MM.1S (cell line): Measurements from ENCODE around the gene DMRTB1.

ENCODE experiments used
- CTCF ChIP-seq: fragments of 300-600 bp; sonication (generic); IDR thresholded peaks from 2 replicates; pipeline ENCODE4 v1.5.1; 2016; ENCODE audit warnings: antibody characterized with exemption, low read length, mixed read lengths
- EZH2 ChIP-seq: fragments of 300-600 bp; sonication (generic); optimal IDR thresholded peaks from 2 replicates; pipeline ENCODE3; 2017; ENCODE audit warnings: low read depth, mild to moderate bottlenecking, antibody characterized with exemption, low read length, mixed read lengths
- EZH2phosphoT487 ChIP-seq: fragments of 300-600 bp; sonication (generic); IDR thresholded peaks from 2 replicates; pipeline ENCODE4 v1.6.1; 2018; ENCODE audit warnings: antibody characterized with exemption, low read length

- TF ChIP-seq EZH2 (no peak), CTCF (no peak), EZH2phosphoT487 (no peak)
These were observed 19.3 kb downstream of the DMRTB1 start for GRCh38 chr1:53478502-53478818.
